COLO668 (cell line): ENCODE results near the gene PSMA3.

Experiments used
- DNase-seq: peaks from one replicate; lab custom pipeline; 2025; ENCODE audit not compliant: unreplicated experiment; lab: John Stamatoyannopoulos, UW

PSMA3 gene

DNA sequence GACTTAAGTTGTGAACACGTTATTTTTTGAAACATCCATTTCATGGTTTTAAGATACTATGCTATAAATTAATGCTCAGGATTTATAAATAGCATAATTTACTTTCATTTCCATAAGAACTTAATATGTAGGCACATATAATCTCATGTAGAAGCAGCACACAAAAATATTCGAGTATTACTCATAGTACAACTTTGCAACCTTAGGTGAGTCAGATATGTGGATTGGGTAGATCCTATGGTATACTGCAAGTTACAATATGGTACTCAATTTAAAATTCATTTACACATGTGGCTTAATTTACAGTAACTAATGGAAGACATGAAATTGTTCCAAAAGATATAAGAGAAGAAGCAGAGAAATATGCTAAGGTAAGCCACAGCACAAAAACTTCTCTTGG, 26.0 kb downstream of the PSMA3 start:
- no peak for DNase-seq

DNA sequence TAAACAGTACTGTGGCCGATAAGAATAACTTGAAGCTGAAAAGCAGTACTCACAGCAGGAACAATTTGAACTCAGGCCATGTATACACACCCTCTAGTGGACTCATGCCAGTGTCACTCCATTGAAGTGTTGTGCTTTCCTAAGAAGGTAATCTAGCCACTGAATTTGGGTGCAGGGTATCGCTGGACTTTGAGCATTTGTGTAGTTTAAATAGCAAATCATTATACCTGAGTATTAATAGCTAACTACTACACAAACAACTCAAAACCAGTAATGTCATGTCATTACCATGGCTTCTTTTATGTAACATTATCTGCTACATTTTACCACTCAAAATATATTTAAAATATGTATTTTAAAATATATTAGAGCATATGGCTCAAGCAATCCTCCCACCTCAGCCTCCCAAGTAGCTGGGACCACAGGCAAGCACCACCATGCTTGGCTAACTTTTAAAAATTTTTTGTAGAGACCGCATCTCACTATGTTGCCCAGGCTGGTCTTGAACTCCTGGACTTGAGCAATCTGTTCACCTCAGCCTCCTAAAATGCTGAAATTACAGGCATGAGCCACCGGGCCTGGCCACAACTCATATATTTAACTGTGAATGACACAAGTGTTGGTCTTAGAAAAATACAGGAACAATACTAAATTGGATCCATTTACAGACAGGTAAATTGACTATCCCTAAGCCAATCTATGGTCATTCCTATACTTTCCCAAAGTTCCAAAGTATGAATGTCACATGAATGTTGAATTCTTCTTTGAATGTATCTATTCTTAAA, 28.1 kb downstream of the PSMA3 start:
- no peak for DNase-seq

GRCh38 chr14:58274881-58275280, 30.2 kb downstream of the PSMA3 start:
- no peak for DNase-seq

GRCh38 chr14:58275527-58276190, 31.0 kb downstream of the PSMA3 start:
- DNase-seq, result no peak

DNA sequence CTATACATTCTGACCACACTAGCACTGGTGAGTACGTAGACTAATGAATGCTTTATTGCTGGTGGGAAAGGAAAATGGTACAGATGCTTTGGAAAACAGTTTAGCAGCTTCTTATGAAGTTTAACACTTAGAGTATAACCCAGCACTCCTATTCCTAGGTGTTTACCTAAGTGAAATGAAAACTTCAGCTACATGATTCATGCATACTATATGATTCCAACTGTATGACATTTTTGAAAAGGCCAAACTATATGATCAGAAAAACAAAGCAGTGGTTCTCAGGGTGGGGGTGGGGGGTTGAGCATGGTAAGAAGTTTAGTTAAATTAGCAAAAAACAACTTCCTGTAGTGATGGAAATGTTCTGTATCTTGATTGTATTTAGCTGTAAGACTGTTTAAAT, 31.6 kb downstream of the PSMA3 start:
- DNase-seq, result no peak

GRCh38 chr14:58278177-58278576, 33.5 kb downstream of the PSMA3 start:
- DNase-seq, result no peak

DNA sequence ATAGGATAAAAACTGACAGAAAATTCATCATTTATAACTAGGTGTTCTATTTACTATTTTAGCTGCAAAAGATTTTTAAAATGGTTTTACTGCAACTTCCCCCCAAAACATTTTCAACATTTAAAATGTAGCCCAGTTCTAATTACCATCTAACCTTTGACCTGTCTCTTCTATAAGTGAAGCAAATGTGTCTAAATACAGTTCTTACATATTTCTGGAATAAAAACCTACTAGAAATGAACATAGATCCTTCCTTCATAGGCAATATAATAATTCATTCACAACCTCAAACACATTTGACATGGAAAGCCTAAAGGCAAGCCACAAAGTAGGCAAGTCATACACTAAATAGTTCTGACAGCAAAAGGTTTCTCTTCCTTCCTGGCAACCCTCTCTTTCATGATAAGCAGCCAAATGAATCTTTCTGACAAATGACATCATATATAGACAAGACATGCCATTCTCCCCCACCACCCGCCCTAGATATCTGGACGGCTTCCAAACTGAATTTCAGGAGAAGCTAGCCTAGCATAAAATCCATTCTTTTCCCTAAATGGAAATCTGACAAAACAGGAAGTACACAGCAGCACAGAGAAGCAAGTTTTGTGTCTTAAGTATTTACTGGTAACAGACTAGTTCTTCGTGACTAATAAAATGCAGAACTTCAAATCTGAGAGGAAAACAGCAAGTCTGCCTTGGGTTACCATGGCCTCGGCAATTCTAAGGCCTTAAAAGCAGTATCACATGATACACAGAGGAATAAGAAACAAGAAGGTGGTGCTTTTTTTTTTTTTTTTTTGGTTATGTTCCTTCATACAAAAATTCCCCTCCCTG, 36.5 kb downstream of the PSMA3 start:
- no peak for DNase-seq

GRCh38 chr14:58281969-58282368, 37.3 kb downstream of the PSMA3 start:
- DNase-seq, result no peak

- DNase-seq, result no peak
Measured at GRCh38 chr14:58282925-58283593, 38.4 kb downstream of the PSMA3 start.

DNA sequence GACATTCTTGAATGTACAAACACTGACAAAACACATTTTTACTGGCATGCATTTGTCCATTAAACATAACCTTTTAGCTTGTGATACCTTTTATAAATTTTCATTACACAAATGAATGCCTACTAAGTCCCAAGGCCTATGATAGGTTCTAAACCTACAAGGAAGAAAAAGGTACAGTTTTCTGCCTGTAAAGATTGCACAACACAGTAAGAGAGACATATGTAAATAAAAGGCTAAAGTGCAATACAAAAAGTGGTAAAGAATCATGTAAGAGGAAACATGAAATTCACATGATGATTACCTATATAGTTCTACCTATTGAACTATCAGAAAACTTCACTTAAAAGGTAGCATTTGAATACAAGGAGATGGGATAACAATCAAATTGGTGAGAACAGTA, 39.1 kb downstream of the PSMA3 start:
- DNase-seq, result no peak

- DNase-seq, result no peak
Measured at GRCh38 chr14:58285132-58285531, 40.5 kb downstream of the PSMA3 start.

GRCh38 chr14:58287607-58288042, 43.0 kb downstream of the PSMA3 start:
- no peak for DNase-seq

DNA sequence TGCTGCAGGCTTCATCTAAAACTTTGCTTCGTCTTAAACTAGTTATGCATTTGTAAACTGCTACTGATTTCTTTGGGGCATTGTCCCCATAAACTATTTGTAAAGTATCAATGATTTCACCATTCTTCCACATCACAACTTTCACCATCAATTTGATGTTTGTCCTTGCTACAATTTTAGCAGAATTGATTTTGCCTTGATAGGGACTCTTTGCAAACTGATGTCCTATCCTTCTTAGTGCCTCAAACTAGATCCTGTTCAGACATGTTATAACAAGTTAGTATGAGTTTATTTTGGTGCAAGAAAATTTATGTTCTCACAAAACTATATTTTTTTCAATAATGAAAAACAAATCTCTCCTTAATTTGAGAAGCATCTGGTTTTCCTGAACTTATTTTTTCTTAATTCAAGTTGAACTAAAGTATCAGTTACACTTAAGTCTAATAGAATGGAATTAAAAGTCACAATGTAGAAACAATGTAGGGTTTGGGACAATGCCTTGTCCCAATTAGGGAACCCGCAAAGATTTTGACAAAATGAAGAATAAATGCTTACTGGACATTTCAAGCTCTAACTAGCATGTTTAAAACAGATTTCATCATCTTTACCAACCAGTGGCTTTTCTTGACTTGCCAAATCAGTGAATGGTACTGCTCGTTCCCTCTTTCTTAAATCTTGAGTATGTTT, 43.6 kb downstream of the PSMA3 start:
- no peak for DNase-seq

DNA sequence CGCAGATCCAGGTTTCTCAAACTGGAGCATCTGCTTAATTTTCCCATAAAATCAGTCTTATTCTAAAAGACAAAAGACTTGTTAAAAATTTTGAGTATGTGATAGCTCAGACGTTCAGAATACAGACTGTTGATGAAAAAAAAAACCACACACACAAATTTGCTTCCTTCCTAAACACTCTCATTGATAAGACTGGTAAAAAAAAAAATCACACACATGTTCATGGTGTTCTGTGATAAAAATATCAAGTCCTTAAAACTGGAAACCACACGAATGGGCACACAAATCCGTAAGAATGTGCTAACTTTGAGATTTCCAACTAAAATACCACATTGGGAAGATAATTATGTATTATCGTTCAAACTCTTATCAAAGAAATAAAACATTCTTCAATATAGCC, 47.0 kb downstream of the PSMA3 start:
- no peak for DNase-seq

- DNase-seq, result no peak
Measured at GRCh38 chr14:58292187-58292586, 47.5 kb downstream of the PSMA3 start.

- no peak for DNase-seq
Measured at GRCh38 chr14:58294201-58294600, 49.6 kb downstream of the PSMA3 start.

- no peak for DNase-seq
Measured at GRCh38 chr14:58296726-58297125, 52.1 kb downstream of the PSMA3 start.

GRCh38 chr14:58297412-58297761, 52.7 kb downstream of the PSMA3 start:
- no peak for DNase-seq

DNA sequence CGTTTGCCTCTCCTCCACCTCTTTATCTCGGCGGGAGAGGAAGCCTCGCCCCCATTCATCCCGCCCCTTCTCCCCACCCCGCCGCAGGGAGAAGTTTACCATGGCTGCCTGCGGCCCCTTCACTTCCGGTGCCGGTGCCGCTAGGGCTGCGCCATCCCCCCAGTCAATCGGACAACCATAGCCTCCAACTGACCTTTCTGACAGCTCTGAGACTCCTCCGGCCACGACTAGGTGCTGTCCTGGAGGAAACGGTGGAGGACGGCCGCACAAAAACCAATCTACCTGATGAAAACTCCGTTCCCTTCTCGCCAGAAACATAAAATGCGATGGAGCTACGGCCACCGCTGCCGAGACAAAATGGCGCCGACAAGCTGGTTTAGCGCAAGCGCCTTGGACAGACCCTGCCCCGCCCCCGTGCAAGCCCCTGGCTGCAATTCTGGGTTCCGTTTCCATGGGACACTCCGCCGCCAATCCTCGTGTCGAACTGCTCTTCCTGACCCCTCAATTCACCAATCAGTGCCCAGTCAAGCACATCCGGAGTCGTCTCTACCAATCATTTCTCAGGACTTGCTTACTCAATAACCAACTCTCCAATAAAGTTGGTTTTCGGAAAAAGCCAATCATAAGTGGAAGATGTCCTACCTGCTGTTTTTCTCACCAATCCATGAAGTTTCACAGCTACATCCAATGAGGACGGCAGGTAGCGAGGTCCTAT, 53.3 kb downstream of the PSMA3 start:
- peak; percentile 99 for DNase-seq
